Measurements from ENCODE around the gene INHBC.
"Not testable (repeated sequence)": the region's sequence is repeated elsewhere in the genome, so short reads cannot be mapped to it uniquely, and the experiment has no call there.

Gene INHBC

DNA sequence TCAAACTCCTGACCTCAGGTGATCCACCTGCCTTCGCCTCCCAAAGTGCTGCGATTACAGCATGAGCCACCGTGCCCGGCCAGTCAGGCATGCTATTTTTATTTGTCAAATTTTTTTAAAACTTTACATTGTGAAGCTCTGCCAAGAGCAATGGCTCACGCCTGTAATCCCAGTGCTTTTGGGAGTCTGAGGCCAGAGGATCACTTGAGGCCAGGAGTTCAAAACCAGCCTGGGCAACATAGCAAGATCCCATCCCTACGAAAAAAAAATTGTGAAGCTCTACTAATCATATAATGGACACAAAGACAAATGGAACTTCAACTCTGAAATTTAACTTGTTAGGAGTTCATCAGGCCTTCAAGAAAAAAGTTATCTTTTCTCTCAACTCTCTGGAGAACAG, 5.6 kb upstream of the INHBC start:
- intact Hi-C loops (cut with DNase I): no loop called here

DNA sequence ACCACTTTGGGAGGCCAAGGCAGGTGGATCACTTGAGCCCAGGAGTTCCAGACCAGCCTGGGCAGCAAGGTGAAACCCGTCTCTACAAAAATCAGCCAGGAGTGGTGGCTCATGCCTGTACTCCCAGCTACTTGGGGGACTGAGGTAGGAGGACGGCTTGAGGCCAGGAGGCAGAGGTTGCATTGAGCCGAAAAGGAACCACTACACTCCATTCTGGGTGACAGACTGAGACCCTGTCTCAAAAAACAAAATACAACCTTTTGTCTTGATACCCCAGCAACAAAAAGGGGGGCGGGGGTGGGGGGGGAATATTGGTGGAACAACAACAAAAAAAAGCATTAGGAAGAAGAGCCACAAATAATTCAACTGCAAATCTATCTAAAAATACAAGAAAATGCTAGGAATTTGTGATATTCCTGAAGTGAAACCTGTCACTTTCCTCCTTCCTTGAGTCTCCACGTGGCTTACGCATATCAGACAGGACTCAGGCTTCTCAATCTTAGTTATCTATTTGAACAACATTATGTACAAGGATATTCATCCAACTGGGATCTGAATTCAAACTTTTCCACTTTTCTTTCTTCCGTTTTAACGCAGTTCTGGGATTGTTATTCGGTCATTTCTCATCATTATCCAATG, 5.0 kb upstream of the INHBC start:
- no peak for DNase-seq
- intact Hi-C loops (cut with DNase I): no loop called here

More for the DNA sequence above, 5.6 kb upstream of the INHBC start:
- DNase-seq: no peak

DNA sequence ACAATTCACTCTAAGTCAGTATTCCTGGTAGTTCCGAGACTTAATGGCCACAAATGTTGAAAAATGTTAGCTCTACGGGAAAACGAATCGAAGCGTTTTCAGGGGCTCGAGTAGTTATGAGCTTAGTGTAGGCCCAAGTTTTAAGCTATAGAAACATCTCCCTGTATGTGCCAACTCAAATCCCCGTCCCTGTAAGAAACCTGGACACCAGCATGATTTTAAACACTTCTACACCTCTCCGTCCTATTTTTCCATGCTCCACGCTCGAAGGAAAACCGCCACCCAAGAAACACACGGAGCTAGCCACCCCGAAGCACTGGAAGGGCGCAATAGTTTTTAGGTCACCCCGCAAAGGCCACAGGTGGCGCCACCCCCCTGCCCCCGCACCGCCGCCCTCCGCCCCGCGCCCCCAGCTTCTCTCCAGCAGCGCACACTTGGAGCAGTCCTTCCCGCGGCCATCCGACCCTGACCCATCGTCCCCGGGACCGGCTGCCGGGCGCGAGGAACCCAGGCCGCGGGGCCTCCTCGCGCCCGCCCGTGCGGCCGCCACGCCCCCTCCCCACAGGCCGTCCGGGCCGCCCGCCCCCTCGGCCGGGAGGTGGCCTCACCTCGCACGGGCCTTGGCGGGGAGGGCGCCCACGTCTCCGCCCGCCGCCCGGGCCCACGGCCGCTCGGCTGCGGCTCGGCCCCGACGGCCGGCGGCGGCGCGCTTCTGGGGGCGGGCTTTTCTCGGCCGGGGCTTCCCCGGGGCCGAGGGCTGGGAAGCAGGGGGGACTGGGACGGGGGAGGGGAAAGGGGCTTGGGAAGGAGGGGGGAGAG, 4.3 kb upstream of the INHBC start:
- intact Hi-C loops (cut with DNase I): no loop called here
- peak in 3 of 10 donors; percentile 2 to 30 (median 18) for DNase-seq

DNA sequence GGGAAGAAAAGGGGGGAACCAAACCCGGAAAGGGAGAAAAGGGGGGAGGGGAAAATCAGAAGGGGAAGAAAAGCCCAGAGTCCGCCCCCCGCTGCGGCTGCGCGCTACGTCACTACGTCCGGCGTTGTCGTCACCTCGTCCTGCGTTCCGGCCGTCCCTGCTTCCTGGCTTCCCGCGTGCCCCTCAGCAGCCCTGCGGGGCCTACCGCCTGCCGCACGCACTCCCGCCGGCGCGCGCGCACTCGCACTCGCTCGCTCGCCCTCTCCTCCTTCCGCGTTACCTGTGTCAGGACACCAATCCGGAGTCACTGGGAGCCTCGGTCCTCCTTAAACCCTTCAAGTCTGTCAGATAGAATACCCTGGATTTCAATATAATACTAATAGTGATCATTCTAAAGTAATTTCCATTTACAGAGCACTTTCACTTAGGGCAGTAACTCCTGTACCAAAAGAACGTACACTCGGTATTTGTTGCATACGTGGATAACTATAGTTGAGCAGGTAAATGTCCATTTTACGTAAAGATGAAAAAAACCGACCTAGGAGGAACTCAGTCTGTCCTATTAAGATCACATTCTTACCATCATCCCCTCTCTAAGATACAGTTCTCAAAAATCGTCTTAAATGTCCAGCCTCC, 3.5 kb upstream of the INHBC start, which contains the start of gene R3HDM2:
Gene R3HDM2 (minus strand): TSS at position 113 of the 636 bp plus-strand sequence. CDS start 120,615 bp downstream, outside the sequence.
- peak; percentile 91 to 99 (median 96) for DNase-seq
- intact Hi-C loops (cut with DNase I): no loop called here

DNA sequence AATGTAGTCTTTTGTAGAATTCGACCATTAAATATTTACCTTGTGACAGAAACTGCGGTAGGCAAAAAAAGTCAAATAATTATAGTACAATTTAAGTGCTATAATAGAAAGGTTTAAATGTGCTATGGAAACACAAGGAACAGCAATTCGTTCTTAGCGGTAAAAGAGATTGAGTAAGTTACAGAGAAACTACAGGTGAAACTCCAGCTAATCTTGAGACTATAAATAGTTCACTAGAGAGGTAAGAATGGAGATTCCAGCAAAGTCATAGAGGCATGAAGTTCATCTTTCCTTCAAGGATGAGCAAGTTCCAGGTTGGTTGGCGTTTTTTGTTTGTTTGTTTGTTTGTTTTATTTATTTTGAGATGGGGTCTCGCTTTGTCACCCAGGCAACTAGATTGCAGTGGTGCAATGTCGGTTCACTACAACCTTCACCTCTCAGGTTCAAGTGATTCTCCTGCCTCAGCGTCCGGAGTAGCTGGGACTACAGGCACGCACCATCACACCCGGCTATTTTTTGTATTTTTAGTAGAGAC, 2.9 kb upstream of the INHBC start:
- intact Hi-C loops (cut with DNase I): no loop called here
- DNase-seq: peak in 1 of 10 donors; percentile 52

DNA sequence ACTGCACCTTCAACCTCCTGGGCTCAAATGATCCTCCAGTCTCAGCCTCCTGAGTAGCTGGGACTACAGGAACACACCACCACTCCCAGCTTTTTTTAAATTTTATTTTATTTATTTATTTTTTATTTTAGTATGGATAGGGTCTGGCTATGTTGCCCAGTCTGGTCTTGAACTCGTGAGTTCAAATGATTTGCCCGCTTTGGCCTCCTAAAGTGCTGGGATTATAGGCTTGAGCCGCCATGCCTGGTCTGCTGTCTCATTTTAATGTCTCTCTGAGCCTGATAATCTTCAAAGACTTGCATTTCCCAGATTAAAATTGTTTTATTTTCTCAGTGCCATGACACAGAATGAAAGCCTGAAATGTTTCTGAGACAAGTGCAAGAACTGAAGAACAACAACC, 1.2 kb upstream of the INHBC start:
- DNase-seq: peak in 1 of 10 donors; percentile 8

DNA sequence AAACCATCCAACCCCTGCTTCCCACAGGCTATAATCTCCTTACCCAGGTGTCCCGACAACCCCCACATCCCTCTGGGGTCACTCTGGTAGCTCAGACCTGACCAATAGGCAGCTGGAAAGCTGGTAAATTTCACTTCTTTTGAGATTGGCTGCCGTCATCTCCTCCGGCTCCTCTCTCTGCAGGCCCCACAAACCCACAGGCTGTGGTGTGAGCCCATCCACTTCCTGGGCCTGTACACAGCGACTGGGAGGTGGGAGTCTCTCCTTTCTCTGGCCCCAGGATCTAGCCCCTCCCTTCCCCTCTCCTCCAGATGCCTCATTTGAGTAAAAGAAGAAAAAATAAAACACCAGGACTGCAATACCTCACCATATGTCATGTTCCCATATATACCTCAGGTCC, 709 bp downstream of the INHBC start:
- DNase-seq: peak in 1 of 10 donors; percentile 43
- intact Hi-C loops (cut with DNase I): no loop called here

More for the DNA sequence above, 1.2 kb upstream of the INHBC start:
- intact Hi-C loops (cut with DNase I): no loop called here

DNA sequence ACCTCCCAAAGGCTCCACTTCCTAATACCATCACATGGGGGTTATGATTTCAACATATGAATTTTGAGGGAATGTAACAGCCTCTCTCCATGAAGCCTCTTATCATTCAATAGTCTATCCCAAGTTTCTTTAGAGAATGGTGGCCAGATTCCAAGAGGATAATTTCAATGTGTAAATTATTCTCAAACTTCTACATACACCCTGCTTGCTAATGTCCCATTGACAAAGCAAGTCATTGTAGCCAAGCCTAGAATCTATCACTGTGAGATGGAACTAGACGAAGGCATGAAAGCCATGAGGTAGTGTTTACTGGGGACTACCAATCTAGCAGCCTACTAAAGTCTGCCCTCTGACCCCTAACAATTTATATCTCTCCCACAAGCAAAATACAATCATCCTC, 3.8 kb downstream of the INHBC start:
- intact Hi-C loops (cut with DNase I): no loop called here
- DNase-seq: no peak

DNA sequence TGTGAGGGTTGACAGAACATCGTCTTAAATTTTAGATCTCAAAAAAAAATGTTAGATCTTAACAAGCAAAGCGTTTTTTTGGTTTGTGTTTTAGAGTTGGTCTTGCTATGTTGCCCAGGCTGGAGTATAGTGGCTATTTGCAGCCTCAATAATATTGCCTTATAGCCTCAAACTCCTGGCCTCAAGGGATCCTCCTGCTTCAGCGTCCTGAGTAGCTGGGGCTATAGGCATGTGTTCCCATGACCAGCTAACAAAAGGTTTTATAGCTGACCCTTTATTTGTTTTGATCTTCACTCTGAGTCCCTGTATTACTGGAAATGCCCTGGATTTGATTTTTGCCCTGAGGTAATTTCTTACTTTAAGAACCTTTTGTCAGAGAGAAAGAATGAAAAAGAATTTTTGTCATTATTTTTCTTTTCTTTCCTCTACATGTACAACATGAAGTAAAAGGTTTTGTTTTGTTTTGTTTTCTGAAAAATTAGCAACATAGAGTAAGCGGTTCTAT, 5.2 kb downstream of the INHBC start:
- DNase-seq: peak in 1 of 10 donors; percentile 2
- intact Hi-C loops (cut with DNase I): no loop called here

DNA sequence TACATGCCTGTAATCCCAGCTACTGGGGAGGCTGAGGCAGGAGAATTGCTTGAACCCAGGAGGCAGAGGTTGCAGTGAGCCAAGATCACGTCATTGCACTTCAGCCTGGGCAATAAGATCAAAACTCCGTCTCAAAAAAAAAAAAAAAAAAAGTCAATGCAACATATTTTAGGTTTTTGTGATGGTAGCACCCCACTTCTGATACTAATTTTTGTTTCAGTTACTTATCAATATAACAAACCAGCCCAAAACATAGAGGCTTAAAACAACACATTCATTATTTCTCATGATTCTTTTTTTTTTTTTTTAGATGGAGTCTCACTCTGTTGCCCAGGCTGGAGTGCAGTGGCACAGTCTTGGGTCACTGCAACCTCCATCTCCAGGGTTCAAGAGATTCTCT, 6.8 kb downstream of the INHBC start:
- intact Hi-C loops (cut with DNase I): not testable (repeated sequence)

DNA sequence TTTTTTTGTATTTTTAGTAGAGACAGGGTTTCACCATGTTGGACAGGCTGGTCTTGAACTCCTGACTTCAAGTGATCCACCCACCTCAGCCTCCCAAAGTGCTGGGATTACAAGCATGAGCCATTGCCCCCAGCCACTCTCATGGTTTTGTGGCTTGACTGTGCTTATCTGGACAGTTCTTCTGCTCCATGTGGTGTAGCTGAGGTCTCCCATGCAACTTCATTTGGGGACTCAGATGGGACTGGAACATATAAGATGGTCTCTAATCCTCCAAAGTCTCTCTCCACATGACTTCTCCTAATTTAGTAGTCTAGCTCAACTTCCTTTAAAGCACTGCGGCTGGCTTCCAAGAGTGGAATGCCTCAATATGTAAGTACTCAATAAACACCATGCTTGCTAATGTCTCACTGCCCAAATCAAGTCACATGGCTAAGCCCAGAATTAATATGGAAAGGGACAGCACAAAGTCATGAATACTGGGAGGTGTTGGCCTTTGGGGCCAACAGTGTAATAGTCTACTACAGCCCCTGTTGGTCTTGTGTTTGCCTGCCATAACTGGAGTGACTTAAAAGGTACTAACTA, 7.4 kb downstream of the INHBC start:
- DNase-seq: peak in 1 of 10 donors; percentile 14
- intact Hi-C loops (cut with DNase I): no loop called here

More for the DNA sequence above, 6.8 kb downstream of the INHBC start:
- not testable (repeated sequence) for DNase-seq

DNA sequence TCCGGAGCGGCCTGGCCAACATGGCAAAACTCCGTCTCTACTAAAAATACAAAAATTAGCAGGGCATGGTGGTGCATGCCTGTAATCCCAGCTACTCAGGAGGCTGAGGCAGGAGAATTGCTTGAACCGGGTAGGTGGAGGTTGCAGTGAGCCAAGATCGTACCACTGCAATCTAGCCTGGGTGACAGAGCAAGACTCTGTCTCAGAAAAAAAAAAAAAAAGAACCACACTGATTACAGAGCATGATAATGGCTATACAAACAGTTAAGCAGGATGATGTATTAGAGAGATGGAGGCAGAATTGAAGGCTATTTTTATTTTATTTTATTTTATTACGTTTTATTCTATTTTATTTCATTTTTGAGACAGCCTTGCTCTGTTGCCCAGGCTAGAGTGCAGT, 9.8 kb downstream of the INHBC start:
- DNase-seq: peak in 1 of 10 donors; percentile 2
- intact Hi-C loops (cut with DNase I): not testable (repeated sequence)

DNA sequence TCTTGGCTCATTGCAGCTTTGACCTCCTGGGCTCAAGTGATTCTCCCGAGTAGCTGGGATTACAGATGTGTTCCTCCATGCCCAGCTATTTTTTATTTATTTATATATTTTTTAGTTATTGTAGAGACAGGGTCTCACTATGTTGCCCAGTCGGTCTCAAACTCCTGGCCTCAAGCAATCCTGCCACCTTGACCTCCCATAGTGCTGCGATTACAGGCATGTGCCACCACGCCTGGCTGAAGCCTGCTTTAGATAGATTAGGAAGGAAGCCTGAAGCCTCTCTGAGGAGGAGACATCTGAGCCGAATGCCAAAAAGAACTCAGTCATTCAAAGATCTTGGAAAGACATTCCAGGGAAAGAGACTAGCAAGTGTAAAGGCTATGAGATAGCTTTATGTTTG, 10.2 kb downstream of the INHBC start:
- intact Hi-C loops (cut with DNase I): no loop called here
- DNase-seq: peak in 1 of 10 donors; percentile 9

DNA sequence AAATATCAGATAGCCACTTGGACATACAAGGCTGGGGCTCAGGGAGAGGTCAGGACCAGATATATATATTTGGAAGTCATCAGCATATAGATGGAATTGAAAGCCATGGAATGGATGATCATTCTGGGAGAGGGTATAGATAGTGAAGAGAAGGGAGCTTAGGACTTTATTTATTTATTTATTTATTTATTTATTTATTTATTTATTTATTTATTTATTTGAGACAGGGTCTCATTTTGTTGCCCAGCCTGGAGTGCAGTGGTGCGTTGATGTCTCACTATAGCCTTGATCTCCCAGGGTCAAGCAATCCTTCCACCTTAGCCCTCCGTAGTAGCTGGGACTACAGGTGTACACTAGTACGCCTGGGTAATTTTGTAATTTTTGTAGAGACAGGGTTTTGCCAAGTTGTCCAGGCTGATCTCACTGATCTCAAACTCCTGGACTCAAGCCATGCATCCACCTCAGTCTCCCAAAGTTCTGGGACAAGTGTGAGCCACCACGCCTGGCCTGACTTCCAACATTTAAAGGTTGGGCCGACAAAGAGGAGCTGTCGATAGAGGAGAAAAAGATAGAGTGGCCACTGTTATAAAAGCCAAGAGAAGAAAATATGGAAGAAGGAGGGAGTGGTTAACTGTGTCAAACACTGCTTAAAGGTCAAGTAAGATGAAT, 11.8 kb downstream of the INHBC start:
- intact Hi-C loops (cut with DNase I): no loop called here
- peak in 1 of 10 donors; percentile 4 for DNase-seq

DNA sequence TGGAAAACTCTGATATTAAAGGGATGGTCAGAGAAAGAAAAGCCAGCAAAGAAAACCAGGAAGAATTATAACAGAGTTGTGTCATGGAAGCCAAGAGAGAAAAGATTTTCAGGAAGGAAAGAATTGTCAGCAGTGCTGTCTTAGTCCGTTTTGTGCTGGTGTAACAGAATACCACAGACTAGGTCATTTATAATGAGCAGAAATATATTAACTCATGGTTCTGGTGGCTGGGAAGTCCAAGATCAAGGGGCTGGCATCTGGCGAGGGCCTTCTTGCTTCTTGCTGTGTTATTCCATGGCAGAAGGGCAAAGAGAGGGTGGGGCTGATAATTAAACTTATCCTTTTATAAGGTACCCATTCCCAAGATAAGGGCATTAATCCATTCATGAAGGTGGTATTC, 14.1 kb downstream of the INHBC start:
- intact Hi-C loops (cut with DNase I): no loop called here
- no peak for DNase-seq

DNA sequence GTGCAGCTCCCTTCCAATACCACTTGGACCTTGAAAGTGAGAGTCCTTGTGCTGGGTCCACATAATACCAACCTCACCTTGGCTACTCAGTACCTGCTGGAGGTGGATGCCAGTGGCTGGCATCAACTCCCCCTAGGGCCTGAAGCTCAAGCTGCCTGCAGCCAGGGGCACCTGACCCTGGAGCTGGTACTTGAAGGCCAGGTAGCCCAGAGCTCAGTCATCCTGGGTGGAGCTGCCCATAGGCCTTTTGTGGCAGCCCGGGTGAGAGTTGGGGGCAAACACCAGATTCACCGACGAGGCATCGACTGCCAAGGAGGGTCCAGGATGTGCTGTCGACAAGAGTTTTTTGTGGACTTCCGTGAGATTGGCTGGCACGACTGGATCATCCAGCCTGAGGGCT, 14.8 kb downstream of the INHBC start:
- no peak for DNase-seq
- intact Hi-C loops (cut with DNase I): no loop called here

DNA sequence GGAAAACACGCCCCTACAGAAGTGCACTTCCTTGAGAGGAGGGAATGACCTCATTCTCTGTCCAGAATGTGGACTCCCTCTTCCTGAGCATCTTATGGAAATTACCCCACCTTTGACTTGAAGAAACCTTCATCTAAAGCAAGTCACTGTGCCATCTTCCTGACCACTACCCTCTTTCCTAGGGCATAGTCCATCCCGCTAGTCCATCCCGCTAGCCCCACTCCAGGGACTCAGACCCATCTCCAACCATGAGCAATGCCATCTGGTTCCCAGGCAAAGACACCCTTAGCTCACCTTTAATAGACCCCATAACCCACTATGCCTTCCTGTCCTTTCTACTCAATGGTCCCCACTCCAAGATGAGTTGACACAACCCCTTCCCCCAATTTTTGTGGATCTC, 15.5 kb downstream of the INHBC start:
- intact Hi-C loops (cut with DNase I): no loop called here
- DNase-seq: no peak

DNA sequence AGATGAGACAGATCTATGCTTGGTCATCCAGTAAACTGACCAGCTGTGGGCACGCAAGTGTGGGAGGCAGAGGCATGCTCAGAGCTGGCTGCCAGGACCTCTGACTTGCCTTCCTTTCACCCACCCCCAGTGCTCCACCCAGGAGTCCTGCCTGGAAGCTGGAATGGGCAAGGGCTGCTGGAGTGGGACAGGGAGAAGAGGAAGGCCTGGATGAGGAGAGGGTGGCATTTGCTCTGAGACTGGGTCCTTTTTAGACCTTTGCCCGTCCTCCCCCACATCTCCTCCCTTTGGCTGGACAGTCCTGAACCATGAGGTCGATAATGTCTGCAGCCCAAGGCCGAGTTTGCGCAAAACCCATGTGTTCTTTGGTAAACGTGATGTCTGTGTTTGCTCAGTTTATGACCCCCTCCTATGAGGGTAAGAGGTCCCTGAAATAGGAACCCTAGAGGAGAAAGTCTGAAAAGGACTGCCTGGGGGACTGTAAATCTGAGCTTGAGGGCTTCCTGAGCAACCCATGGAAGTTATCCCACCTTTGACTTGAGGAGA, 16.7 kb downstream of the INHBC start:
- intact Hi-C loops (cut with DNase I): no loop called here
- DNase-seq: no peak

DNA sequence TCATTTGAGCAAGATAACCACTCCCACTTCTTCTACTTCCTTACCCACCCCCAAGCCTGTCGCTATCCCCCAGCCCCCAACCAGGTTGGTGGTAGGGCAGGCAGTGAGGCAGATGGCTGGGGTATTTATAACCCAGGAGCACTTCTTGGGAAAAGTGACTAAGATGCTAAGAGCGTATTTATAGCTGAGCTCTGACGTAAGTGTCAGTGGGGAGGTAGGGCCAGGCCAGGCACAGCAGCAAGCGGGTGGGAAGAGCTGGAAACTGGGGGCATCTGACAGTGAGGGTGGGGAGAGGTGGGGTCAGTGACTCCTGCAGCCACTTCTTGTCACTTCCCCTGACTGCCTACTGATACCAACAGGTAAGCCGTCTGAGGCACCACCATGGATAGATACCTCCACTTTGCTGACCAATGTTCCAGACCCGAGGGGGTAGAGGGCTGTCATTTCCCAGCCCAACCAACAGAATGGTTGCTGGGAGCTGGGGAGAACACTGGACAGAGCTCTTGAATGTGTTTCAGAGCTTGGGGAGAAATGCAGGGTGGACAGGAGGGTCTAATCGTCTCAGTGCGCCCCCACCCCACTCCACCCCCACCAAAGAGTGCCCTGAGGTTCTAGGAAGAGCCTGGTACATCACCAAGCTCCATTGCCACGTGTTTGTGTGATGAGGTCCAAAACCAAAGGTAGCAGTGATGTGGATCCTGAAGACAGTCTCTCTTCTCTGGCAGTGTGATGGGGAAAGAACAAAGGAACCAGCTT, 17.8 kb downstream of the INHBC start:
- DNase-seq: peak in 6 of 10 donors; percentile 36 to 92 (median 67)
- intact Hi-C loops (cut with DNase I): loop anchor here (2.0 kb wide), 1 partner anchor 190 kb away; no protein-coding TSS in a partner anchor

Data from posterior cingulate gyrus (tissue), 11 donors.